GM12878 (cell line): Measurements from ENCODE around the gene ISM1. TPM values are rescaled to one million over a fixed set of nuclear protein-coding genes. Genes with fewer than 3 reads are reported as not detected.

Experiments
- ATAC-seq: fragments of 200-7000 bp; cut with Tn5 transposase; 3 replicates; pipeline ENCODE4 v1.9.1; 2020; ENCODE audit warnings: mild to moderate bottlenecking, moderate library complexity
- BruUV-seq: library from RNA; stranded (reverse); fragments of 400-500 nt; replicated peaks from 2 replicates; lab custom pipeline; 2021; lab: Mats Ljungman, UMichigan
- CTCF ChIA-PET: fragments of 300-600 bp; sonication (Branson Sonifier 250); formaldehyde crosslinking; extraction: SDS; loops from one replicate; lab custom pipeline; 2021; ENCODE audit warnings: inconsistent platforms; lab: Yijun Ruan, JAX
- POLR2A ChIA-PET: fragments of 350-600 bp; formaldehyde crosslinking; extraction: SDS; loops from one replicate; lab custom pipeline; 2021; ENCODE audit warnings: inconsistent platforms; lab: Charles Lee
- RAD21 ChIA-PET: fragments of 300-600 bp; sonication (Branson Sonifier 250); formaldehyde crosslinking; loops from one replicate; lab custom pipeline; 2023; ENCODE audit warnings: antibody characterized with exemption; ENCODE audit not compliant: unreplicated experiment; lab: Charles Lee
- SMC1A ChIA-PET: fragments of 300-600 bp; sonication (Branson Sonifier 250); formaldehyde crosslinking; loops from one replicate; lab custom pipeline; 2023; ENCODE audit not compliant: unreplicated experiment, uncharacterized antibody; lab: Charles Lee
- DNase-seq: peaks from one replicate; pipeline ENCODE4 v3.0.0-alpha.2; 2011; ENCODE audit warnings: low read depth, low spot score
- FAIRE-seq: peaks from 3 replicates; lab custom pipeline; 2011; peaks lifted over from hg19 to GRCh38; lab: Jason Lieb, UNC
- H2AFZ ChIP-seq: 2 replicates; pipeline ENCODE4 v1.6.0; 2011; ENCODE audit warnings: low read depth, low read length, control low read depth; ENCODE audit not compliant: control insufficient read depth
- H3K27ac ChIP-seq: 2 replicates; pipeline ENCODE4 v1.5.1; 2011; ENCODE audit warnings: control low read depth; ENCODE audit not compliant: control insufficient read depth, insufficient read depth
- H3K27me3 ChIP-seq, 2 experiments: replicated peaks in 1 of 2; 2 replicates each; pipeline versions ENCODE4 v1.6.0 to v1.6.1; 2011; ENCODE audit warnings: low read length in 1 of 2; ENCODE audit not compliant: control insufficient read depth in 2 of 2, insufficient read depth in 2 of 2
- H3K36me3 ChIP-seq, 2 experiments: 2 replicates each; pipeline ENCODE4 v1.5.1; 2011; ENCODE audit warnings: low read length in 1 of 2; ENCODE audit not compliant: control insufficient read depth in 2 of 2, insufficient read depth in 2 of 2
- H3K4me1 ChIP-seq: 2 replicates; pipeline ENCODE4 v1.6.1; 2011; ENCODE audit warnings: mild to moderate bottlenecking, low read length, moderate library complexity, mixed read lengths; ENCODE audit not compliant: control insufficient read depth, insufficient read depth
- H3K4me2 ChIP-seq: 2 replicates; pipeline ENCODE4 v1.6.0; 2011; ENCODE audit warnings: control low read depth; ENCODE audit not compliant: control insufficient read depth, insufficient read depth
- H3K4me3 ChIP-seq: fragments of 200-600 bp; sonication (generic); 2 replicates; pipeline ENCODE4 v1.5.1; 2016
- H3K79me2 ChIP-seq: 2 replicates; pipeline ENCODE4 v1.6.0; 2011; ENCODE audit warnings: low read length; ENCODE audit not compliant: control insufficient read depth, insufficient read depth
- H3K9ac ChIP-seq: 2 replicates; pipeline ENCODE4 v1.8.0; 2011; ENCODE audit warnings: low read length, control low read depth, mixed read lengths; ENCODE audit not compliant: control insufficient read depth, insufficient read depth
- H3K9me3 ChIP-seq: replicated peaks from 3 replicates; pipeline ENCODE4 v1.5.1; 2011; ENCODE audit warnings: mild to moderate bottlenecking, low read length; ENCODE audit not compliant: control insufficient read depth, insufficient read depth
- H4K20me1 ChIP-seq: 2 replicates; pipeline ENCODE4 v1.6.0; 2011; ENCODE audit not compliant: control insufficient read depth, insufficient read depth
- DPF2 ChIP-seq: fragments of 450-650 bp; IDR thresholded peaks from 2 replicates; pipeline ENCODE4 v1.6.1; 2017; ENCODE audit warnings: mild to moderate bottlenecking
- EED ChIP-seq: sonication (generic); IDR thresholded peaks from 2 replicates; pipeline ENCODE4 v1.6.1; 2016; ENCODE audit warnings: antibody characterized with exemption, low read depth
- EP300 ChIP-seq, 2 experiments: fragments of 150-350 bp in 1 of 2; IDR thresholded peaks; 2 replicates each; pipeline ENCODE4 v1.6.1; 2011 to 2012; ENCODE audit warnings: low read depth in 2 of 2, low read length in 2 of 2, borderline replicate concordance in 1 of 2, improper control_type of control experiment in 1 of 2, inconsistent platforms in 1 of 2; ENCODE audit not compliant: control insufficient read depth in 1 of 2
- GATAD2B ChIP-seq: fragments of 450-650 bp; conservative IDR thresholded peaks from 2 replicates; pipeline ENCODE4 v1.6.1; 2017; ENCODE audit warnings: low read depth, mild to moderate bottlenecking, moderate library complexity
- IKZF1 ChIP-seq: fragments of 450-650 bp; conservative IDR thresholded peaks from 2 replicates; pipeline ENCODE4 v1.6.1; 2017; ENCODE audit warnings: antibody characterized with exemption, mild to moderate bottlenecking
- IKZF2 ChIP-seq, 2 experiments: fragments of 450-650 bp; IDR thresholded peaks; 2 replicates each; pipeline ENCODE4 v1.6.1; 2017; ENCODE audit warnings: mild to moderate bottlenecking in 2 of 2, moderate library complexity in 2 of 2
- JUNB ChIP-seq: IDR thresholded peaks from 2 replicates; pipeline ENCODE4 v1.6.1; 2016; ENCODE audit warnings: antibody characterized with exemption, mild to moderate bottlenecking
- MYB ChIP-seq: fragments of 150-350 bp; IDR thresholded peaks from 2 replicates; pipeline ENCODE4 v1.6.1; 2014; ENCODE audit warnings: mild to moderate bottlenecking, low read depth, low read length, borderline replicate concordance
- NFIC ChIP-seq: IDR thresholded peaks from 2 replicates; pipeline ENCODE4 v1.6.1; 2012; ENCODE audit warnings: low read depth, mild to moderate bottlenecking, inconsistent platforms, low read length, moderate library complexity
- NR2F1 ChIP-seq: fragments of 450-650 bp; conservative IDR thresholded peaks from 2 replicates; pipeline ENCODE4 v1.6.1; 2017; ENCODE audit warnings: mild to moderate bottlenecking
- RELA ChIP-seq: fragments of 450-650 bp; IDR thresholded peaks from 2 replicates; pipeline ENCODE4 v1.8.0; 2014; ENCODE audit warnings: borderline replicate concordance; ENCODE audit not compliant: partially characterized antibody
- RUNX3 ChIP-seq: IDR thresholded peaks from 2 replicates; pipeline ENCODE4 v1.6.1; 2012; ENCODE audit warnings: low read length, inconsistent platforms
- SMAD1 ChIP-seq: fragments of 450-650 bp; IDR thresholded peaks from 2 replicates; pipeline ENCODE4 v1.6.1; 2018; ENCODE audit warnings: mild to moderate bottlenecking, low read depth; ENCODE audit not compliant: partially characterized antibody
- SP1 ChIP-seq: IDR thresholded peaks from one replicate; pipeline ENCODE4 v1.6.1; 2011; ENCODE audit warnings: low read depth, low read length
- TCF7 ChIP-seq: IDR thresholded peaks from 2 replicates; pipeline ENCODE4 v1.6.1; 2014; ENCODE audit warnings: antibody characterized with exemption, borderline replicate concordance
- WGBS: methylation state at CpG from one replicate; pipeline ENCODE4 v1.1.6; 2016; ENCODE audit warnings: low lambda C conversion rate; ENCODE audit not compliant: insufficient replicate concordance, insufficient coverage; ENCODE audit errors: missing lambda C conversion rate; 5-methylcytosine and 5-hydroxymethylcytosine counted together
- in situ Hi-C: fragments of 300-500 bp; cut with MboI; formaldehyde crosslinking; loops from 9 replicates; pipeline ENCODE4 v1.14.3; 2018; ENCODE audit warnings: mixed read lengths
- intact Hi-C: fragments of 100-400 bp; cut with micrococcal nuclease; formaldehyde crosslinking; loops from one replicate; pipeline ENCODE4 v1.14.2; 2022; ENCODE audit not compliant: unreplicated experiment
- polyA plus RNA-seq, 11 experiments: library from polyadenylated mRNA; depleted of rRNA in 4 of 11; unstranded in 6 of 11; stranded (reverse) in 5 of 11; fragments of >200 nt; fragmentation: Nextera tagmentation in 4 of 11; fragmentation: Illumina TruSeq in 1 of 11; extraction: Ambion mirVana in 4 of 11; extraction: Trizol in 1 of 11; gene quantifications; 1 replicate in 1 of 11; 2 replicates in 10 of 11; pipeline versions ENCODE4 v1.2.1 to v1.2.3, GENCODE V29; 2011 to 2016; ENCODE audit warnings: inconsistent platforms in 2 of 11, missing spikeins in 2 of 11, low read depth in 1 of 11
- total RNA-seq, 4 experiments: library from RNA; depleted of rRNA in 3 of 4; stranded (reverse); fragments of >200 nt in 3 of 4; fragmentation: Illumina TruSeq in 1 of 4; extraction: Trizol in 1 of 4; gene quantifications; 2 replicates each; pipeline versions ENCODE4 v1.2.1 to v1.2.3, GENCODE V29; 2013 to 2021
- TF ChIP-seq, protein P1 (sequence below): fragments of 450-650 bp; IDR thresholded peaks from 2 replicates; pipeline ENCODE4 v1.6.1; 2017; ENCODE audit warnings: low read depth, mild to moderate bottlenecking, moderate library complexity

The ISM1 gene
- total and polyA plus RNA-seq, 10 of the 15 experiments (the other 5 are each of a cell fraction or from before 2014, with no cell fraction given) = 0.01 to 0.03 TPM; not detected in 8

DNA sequence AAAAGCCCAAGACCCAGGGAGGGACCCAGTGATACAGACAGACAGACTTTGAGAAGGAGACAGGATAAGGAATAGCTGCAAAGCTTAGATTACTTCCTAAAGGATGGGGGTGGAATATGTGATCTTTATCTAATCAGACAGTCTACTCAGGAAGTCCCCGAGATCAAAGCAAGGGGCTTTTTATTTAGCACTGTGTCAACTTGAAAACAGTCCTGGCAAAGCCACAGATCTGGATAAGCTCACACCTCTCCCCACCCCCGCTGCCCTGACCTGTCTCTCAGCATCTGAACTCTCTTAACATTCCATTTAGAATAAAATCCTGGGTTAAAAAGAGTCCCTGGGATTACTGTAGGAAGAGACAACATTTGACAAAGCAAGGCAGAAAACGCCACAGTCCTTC, 101.5 kb downstream of the ISM1 start:
- H3K9me3 ChIP-seq = no peaks in the 10 kb centered on the region
- POLR2A ChIA-PET = interaction anchor here (1.1 to 1.2 kb wide), 2 partner anchors 11 to 18 kb away, joined by 3 to 5 read pairs; no protein-coding TSS in a partner anchor
- no peak overlapping the region for H2AFZ ChIP-seq
- 0% methylated on average over 3 of the region's 3 CpGs for WGBS
- ATAC-seq (peak; percentile 73), FAIRE-seq (no peak)
- in situ Hi-C loops (no loop called here), intact Hi-C loops (no loop called here)
- RAD21 ChIA-PET = interaction anchor here (1.7 to 6.7 kb wide), 6 partner anchors 8 to 224 kb away, joined by 5 to 139 read pairs (median 13); no protein-coding TSS in a partner anchor
- H3K9ac ChIP-seq = no peak overlapping the region
- H3K4me2 ChIP-seq = no peak overlapping the region
- no peaks in the 10 kb centered on the region for H4K20me1 ChIP-seq
- TF ChIP-seq NR2F1 (peak; percentile 41; the same call in 1 of the 2 replicates), MYB (no peak), RELA (peak; percentile 50), IKZF2 (IDR thresholded peaks at IDR 0.05) (peak; percentile 72 to 78; a peak in 3 of 4 replicates), SP1 (no peak), NFIC (peak; percentile 48; the same call in 1 of the 2 replicates), EP300 (IDR thresholded peaks at IDR 0.05; ENCODE audit: borderline replicate concordance in 1 of 2, control insufficient read depth in 1 of 2, low read depth in 2 of 2, low read length in 2 of 2) (peak in 1 of 2 experiments; percentile 16; a peak in 1 of 4 replicates), JUNB (peak; percentile 40; the same call in 1 of the 2 replicates), RUNX3 (peak; percentile 54; the same call in 1 of the 2 replicates), SMAD1 (no peak), GATAD2B (no peak), DPF2 (0 out of 2 replicates have a peak, but pooled peaks have one; percentile 23), IKZF1 (peak; percentile 85), TCF7 (peak; percentile 86), EED (peak; percentile 59; the same call in 1 of the 2 replicates)
- TF ChIP-seq, protein P1, sequence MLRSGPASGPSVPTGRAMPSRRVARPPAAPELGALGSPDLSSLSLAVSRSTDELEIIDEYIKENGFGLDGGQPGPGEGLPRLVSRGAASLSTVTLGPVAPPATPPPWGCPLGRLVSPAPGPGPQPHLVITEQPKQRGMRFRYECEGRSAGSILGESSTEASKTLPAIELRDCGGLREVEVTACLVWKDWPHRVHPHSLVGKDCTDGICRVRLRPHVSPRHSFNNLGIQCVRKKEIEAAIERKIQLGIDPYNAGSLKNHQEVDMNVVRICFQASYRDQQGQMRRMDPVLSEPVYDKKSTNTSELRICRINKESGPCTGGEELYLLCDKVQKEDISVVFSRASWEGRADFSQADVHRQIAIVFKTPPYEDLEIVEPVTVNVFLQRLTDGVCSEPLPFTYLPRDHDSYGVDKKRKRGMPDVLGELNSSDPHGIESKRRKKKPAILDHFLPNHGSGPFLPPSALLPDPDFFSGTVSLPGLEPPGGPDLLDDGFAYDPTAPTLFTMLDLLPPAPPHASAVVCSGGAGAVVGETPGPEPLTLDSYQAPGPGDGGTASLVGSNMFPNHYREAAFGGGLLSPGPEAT = peak; percentile 72
- TF ChIP-seq, all 136 proteins: peak for 12
- CTCF ChIA-PET = interaction anchor here (0.8 to 7.1 kb wide), 13 partner anchors 9 to 466 kb away, joined by 3 to 177 read pairs (median 11); partner anchors contain the start of genes ESF1 and NDUFAF5
- no TSS peak for BruUV-seq
- SMC1A ChIA-PET = interaction anchor here (0.7 to 6.7 kb wide), 7 partner anchors 9 to 224 kb away, joined by 3 to 165 read pairs (median 4); no protein-coding TSS in a partner anchor
- no peaks in the 10 kb centered on the region for H3K79me2 ChIP-seq
- no peaks in the 10 kb centered on the region; the same call in 1 of the 2 replicates for H3K4me1 ChIP-seq
- no peaks in the 10 kb centered on the region for H3K36me3 ChIP-seq
- no peak for DNase-seq
- no peak overlapping the region for H3K4me3 ChIP-seq
- no peak overlapping the region for H3K27ac ChIP-seq
- H3K27me3 ChIP-seq = no peaks in the 10 kb centered on the region
